K562 (cell line): ENCODE measurements around the gene RHOB.

Source experiments
- ATF1 ChIP-seq, 2 experiments: fragments of 450-650 bp in 1 of 2; IDR thresholded peaks; 2 replicates each; pipeline ENCODE4 v1.6.1; 2016; ENCODE audit warnings: missing compliant biosample characterization in 1 of 2, missing genetic modification characterization in 1 of 2
- CEBPB ChIP-seq: fragments of 450-650 bp; IDR thresholded peaks from 2 replicates; pipeline ENCODE4 v1.6.1; 2016; ENCODE audit warnings: missing genetic modification characterization, missing compliant biosample characterization
- CTCF ChIP-seq, 3 experiments: IDR thresholded peaks in 2 of 3; conservative IDR thresholded peaks in 1 of 3; 2 replicates each; pipeline ENCODE4 v1.5.1; 2011 to 2012; ENCODE audit warnings: low read length in 3 of 3, mild to moderate bottlenecking in 3 of 3, control low read depth in 2 of 3, improper control_type of control experiment in 1 of 3, inconsistent platforms in 1 of 3, low read depth in 1 of 3, mixed read lengths in 1 of 3, moderate library complexity in 1 of 3; ENCODE audit not compliant: insufficient read depth in 2 of 3
- FOXM1 ChIP-seq, 2 experiments: fragments of 450-650 bp in 1 of 2; sonication (generic) in 1 of 2; formaldehyde crosslinking in 1 of 2; IDR thresholded peaks; 2 replicates each; pipeline versions ENCODE4 v1.6.1 to v1.9.0; 2017 to 2022; ENCODE audit warnings: low read depth in 2 of 2, mild to moderate bottlenecking in 2 of 2, missing genetic modification reagents in 1 of 2, moderate library complexity in 1 of 2
- GATA2 ChIP-seq: sonication (generic); formaldehyde crosslinking; IDR thresholded peaks from 2 replicates; pipeline ENCODE4 v1.4.0; 2020; ENCODE audit warnings: mild to moderate bottlenecking, missing genetic modification reagents
- JUND ChIP-seq, 2 experiments: IDR thresholded peaks; 2 replicates in 1 of 2; 3 replicates in 1 of 2; pipeline ENCODE4 v1.6.1; 2011; ENCODE audit warnings: borderline replicate concordance in 2 of 2, low read depth in 2 of 2, low read length in 2 of 2, improper control_type of control experiment in 1 of 2, missing biosample characterization in 1 of 2, missing genetic modification characterization in 1 of 2, missing genetic modification reagents in 1 of 2
- MLX ChIP-seq, 2 experiments: fragments of 450-650 bp in 1 of 2; sonication (generic) in 1 of 2; formaldehyde crosslinking; conservative IDR thresholded peaks; 2 replicates each; pipeline versions ENCODE4 v1.4.0 to v1.8.1; 2020 to 2022; ENCODE audit warnings: mild to moderate bottlenecking in 1 of 2, missing genetic modification reagents in 1 of 2
- NFYB ChIP-seq: IDR thresholded peaks from 2 replicates; pipeline ENCODE4 v1.6.1; 2011; ENCODE audit warnings: mild to moderate bottlenecking, moderate library complexity; ENCODE audit not compliant: insufficient read length; ENCODE audit errors: extremely low read depth
- POLR2A ChIP-seq: fragments of 450-650 bp; conservative IDR thresholded peaks from 2 replicates; pipeline ENCODE4 v1.6.1; 2016
- POLR2AphosphoS5 ChIP-seq: IDR thresholded peaks from 2 replicates; pipeline ENCODE4 v1.6.1; 2011; ENCODE audit warnings: mild to moderate bottlenecking, low read depth, low read length, moderate library complexity; ENCODE audit not compliant: control insufficient read depth, insufficient read depth
- PREB ChIP-seq: sonication (generic); formaldehyde crosslinking; IDR thresholded peaks from 2 replicates; pipeline ENCODE4 v1.8.1; 2023; ENCODE audit warnings: mild to moderate bottlenecking, missing genetic modification reagents
- SP1 ChIP-seq: sonication (generic); formaldehyde crosslinking; IDR thresholded peaks from 2 replicates; pipeline ENCODE4 v1.8.1; 2022; ENCODE audit warnings: mild to moderate bottlenecking, missing genetic modification reagents
- SPI1 ChIP-seq: IDR thresholded peaks from 2 replicates; pipeline ENCODE4 v1.6.1; 2011; ENCODE audit warnings: low read depth, low read length, control low read depth, borderline replicate concordance

- TF ChIP-seq CTCF (IDR thresholded peaks at IDR 0.05 in 2 of 3, conservative IDR thresholded peaks at IDR 0.05 in 1 of 3; ENCODE audit: insufficient read depth in 2 of 3, low read depth in 1 of 3, low read length in 3 of 3) = no peak
- no peak for TF ChIP-seq POLR2A
- TF ChIP-seq JUND (IDR thresholded peaks at IDR 0.05; ENCODE audit: borderline replicate concordance, low read depth, low read length) = no peak
- TF ChIP-seq JUND (tag; IDR thresholded peaks at IDR 0.05; ENCODE audit: borderline replicate concordance, low read depth, low read length) = no peak
- no peak for TF ChIP-seq PREB (CRISPR knock-in tag)
- TF ChIP-seq NFYB = no peak
- no peak for TF ChIP-seq GATA2
- TF ChIP-seq SPI1 = no peak
- TF ChIP-seq ATF1 (CRISPR knock-in tag; IDR thresholded peaks at IDR 0.05) = no peak
- no peak for TF ChIP-seq ATF1 (tag; IDR thresholded peaks at IDR 0.05)
- no peak for TF ChIP-seq SP1
- TF ChIP-seq FOXM1 (IDR thresholded peaks at IDR 0.05; ENCODE audit: low read depth) = no peak
- no peak for TF ChIP-seq FOXM1 (CRISPR knock-in tag; IDR thresholded peaks at IDR 0.05; ENCODE audit: low read depth)
- TF ChIP-seq MLX (CRISPR knock-in tag; conservative IDR thresholded peaks at IDR 0.05) = no peak
- no peak for TF ChIP-seq CEBPB (tag)
- TF ChIP-seq POLR2AphosphoS5 = no peak
Measured at GRCh38 chr2:20421988-20422370, 24.9 kb upstream of the RHOB start.
